Measurements from ENCODE around the gene CEP95. TPM values are rescaled to one million over a fixed set of nuclear protein-coding genes. Genes with fewer than 3 reads are reported as not detected.

Gene CEP95
- total RNA-seq, 1 donor from 2014 or later = 6.9 TPM

GRCh38 chr17:64499805-64500486 lies 6.8 kb upstream of the CEP95 start:
- Histone ChIP-seq H3K4me3 (no peak overlapping the region), H3K27me3 (no peaks in the 10 kb centered on the region), H3K27ac (no peak overlapping the region), H3K4me1 (peaks cover 22 to 56% of the 10 kb centered on the region in 2 donors), H3K36me3 (peaks cover 50 to 75% of the 10 kb centered on the region in 2 donors), H3K9me3 (no peaks in the 10 kb centered on the region)
- TF ChIP-seq, protein P1, sequence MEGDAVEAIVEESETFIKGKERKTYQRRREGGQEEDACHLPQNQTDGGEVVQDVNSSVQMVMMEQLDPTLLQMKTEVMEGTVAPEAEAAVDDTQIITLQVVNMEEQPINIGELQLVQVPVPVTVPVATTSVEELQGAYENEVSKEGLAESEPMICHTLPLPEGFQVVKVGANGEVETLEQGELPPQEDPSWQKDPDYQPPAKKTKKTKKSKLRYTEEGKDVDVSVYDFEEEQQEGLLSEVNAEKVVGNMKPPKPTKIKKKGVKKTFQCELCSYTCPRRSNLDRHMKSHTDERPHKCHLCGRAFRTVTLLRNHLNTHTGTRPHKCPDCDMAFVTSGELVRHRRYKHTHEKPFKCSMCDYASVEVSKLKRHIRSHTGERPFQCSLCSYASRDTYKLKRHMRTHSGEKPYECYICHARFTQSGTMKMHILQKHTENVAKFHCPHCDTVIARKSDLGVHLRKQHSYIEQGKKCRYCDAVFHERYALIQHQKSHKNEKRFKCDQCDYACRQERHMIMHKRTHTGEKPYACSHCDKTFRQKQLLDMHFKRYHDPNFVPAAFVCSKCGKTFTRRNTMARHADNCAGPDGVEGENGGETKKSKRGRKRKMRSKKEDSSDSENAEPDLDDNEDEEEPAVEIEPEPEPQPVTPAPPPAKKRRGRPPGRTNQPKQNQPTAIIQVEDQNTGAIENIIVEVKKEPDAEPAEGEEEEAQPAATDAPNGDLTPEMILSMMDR (IDR thresholded peaks at IDR 0.05) = no peak
- DNase-seq (ENCODE audit: low spot score in 2 of 2) = no peak
- intact Hi-C loops (cut with DNase I) = loop anchor here (10.0 kb wide), 3 partner anchors 175 to 475 kb away; no protein-coding TSS in a partner anchor

GRCh38 chr17:64500487-64500859 lies 6.3 kb upstream of the CEP95 start:
- Histone ChIP-seq H3K27me3 (no peaks in the 10 kb centered on the region), H3K4me1 (peaks cover 19 to 51% of the 10 kb centered on the region in 2 donors), H3K4me3 (no peak overlapping the region), H3K36me3 (peaks cover 50 to 76% of the 10 kb centered on the region in 2 donors), H3K27ac (no peak overlapping the region), H3K9me3 (no peaks in the 10 kb centered on the region)
- DNase-seq (ENCODE audit: low spot score in 2 of 2) = no peak
- TF ChIP-seq, protein P1 (IDR thresholded peaks at IDR 0.05) = no peak
- intact Hi-C loops (cut with DNase I) = loop anchor here (10.0 kb wide), 2 partner anchors 356 to 474 kb away; no protein-coding TSS in a partner anchor

DNA sequence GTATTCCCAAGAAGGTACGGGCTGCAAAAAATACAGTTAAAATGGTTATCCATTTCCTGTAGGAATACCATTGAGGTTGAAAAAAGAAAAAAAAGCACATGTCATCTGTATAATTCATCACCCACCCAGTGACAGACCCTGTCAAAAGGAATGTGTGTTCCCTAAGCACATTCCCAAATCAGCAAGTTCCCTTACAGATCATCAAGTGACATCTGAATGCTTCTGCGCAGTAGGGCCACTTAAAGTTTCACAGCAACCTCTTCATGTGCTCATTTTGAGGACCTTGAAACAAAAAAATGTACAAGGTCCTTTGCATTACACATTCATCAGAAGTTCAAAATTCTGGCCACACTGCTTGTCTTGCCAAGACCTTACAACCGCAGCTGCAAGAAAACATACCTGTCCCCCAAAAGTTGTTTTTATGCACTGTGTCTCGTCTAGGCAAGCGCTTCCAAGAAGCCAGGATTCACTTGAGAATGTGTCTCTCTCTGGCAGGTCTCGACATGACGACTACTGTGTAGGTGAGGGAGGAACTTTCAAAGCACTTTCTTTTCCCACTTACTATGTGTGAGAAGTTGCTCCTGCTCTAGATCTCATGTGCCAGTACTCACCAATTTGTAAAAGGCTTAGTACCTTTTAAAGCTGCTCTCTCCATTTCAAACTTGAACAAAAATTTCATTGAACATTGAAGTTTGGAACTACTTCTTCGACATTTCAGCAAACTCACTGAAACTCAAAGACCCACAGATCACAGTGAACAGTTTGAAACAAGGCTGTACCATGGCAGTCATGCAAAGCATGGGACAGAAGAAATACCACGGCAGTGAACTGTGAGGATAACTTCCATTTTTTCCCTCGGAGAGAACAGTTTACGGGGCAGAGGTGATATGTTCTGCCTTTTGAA lies 5.7 kb upstream of the CEP95 start:
- Histone ChIP-seq H3K27me3 (no peaks in the 10 kb centered on the region), H3K9me3 (no peaks in the 10 kb centered on the region), H3K27ac (no peak overlapping the region), H3K36me3 (peaks cover 54 to 76% of the 10 kb centered on the region in 2 donors), H3K4me1 (peaks cover 13 to 45% of the 10 kb centered on the region in 2 donors), H3K4me3 (no peak overlapping the region)
- TF ChIP-seq, protein P1 (IDR thresholded peaks at IDR 0.05) = no peak
- no peak for DNase-seq (ENCODE audit: low spot score in 2 of 2)
- intact Hi-C loops (cut with DNase I) = loop anchor here (10.0 kb wide), 2 partner anchors 356 to 474 kb away; no protein-coding TSS in a partner anchor

DNA sequence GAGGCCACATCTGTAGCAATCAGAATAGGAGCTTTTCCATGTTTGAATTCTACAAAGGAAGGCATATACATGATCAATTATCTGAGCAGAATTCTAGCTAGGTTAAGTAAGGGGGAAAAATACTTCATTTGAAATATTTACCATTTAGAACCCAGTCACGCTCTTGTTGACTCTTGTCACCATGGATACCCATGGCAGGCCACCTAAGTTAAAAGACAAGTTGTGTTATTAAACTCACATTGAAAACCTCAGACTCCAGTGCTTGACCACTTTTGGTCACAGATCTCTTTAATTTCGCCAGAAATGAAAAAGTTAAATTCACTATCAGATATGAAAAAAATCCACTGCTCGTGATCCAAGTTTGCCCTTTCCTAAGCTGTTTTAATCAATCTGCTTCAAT lies 4.8 kb upstream of the CEP95 start:
- H3K36me3 ChIP-seq = peaks cover 54 to 76% of the 10 kb centered on the region in 2 donors
- H3K27ac ChIP-seq = no peak overlapping the region
- H3K27me3 ChIP-seq = no peaks in the 10 kb centered on the region
- peak overlapping the region in 1 of 2 donors; percentile 91 for H3K4me3 ChIP-seq
- H3K4me1 ChIP-seq = peaks cover 13 to 43% of the 10 kb centered on the region in 2 donors
- no peaks in the 10 kb centered on the region for H3K9me3 ChIP-seq
- TF ChIP-seq, protein P1 (IDR thresholded peaks at IDR 0.05) = no peak
- intact Hi-C loops (cut with DNase I) = loop anchor here (10.0 kb wide), 2 partner anchors 357 to 473 kb away; no protein-coding TSS in a partner anchor
- no peak for DNase-seq (ENCODE audit: low spot score in 2 of 2)

DNA sequence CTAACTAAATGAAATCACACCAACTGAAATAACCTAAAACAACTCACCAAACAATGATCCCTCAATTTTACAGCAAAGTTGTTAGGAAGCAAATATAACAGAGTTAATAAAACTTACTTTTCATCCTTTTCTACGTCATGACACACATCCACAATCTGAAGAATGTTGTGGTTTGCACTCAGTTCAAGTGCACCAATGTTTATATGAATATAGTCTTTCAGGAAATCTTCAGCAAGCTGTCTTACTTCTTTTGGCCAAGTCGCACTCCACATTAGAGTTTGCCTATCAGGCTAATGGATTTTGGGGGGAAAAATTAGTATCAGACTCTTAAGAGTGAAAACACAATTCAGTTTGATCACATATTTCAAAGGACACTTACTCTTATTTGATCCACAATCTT lies 4.0 kb upstream of the CEP95 start:
- intact Hi-C loops (cut with DNase I) = loop anchor here (10.0 kb wide), 2 partner anchors 358 to 472 kb away; no protein-coding TSS in a partner anchor
- H3K27ac ChIP-seq = peak overlapping the region in 1 of 2 donors; percentile 99
- TF ChIP-seq, protein P1 (IDR thresholded peaks at IDR 0.05) = no peak
- no peaks in the 10 kb centered on the region for H3K27me3 ChIP-seq
- no peaks in the 10 kb centered on the region for H3K9me3 ChIP-seq
- no peak for DNase-seq (ENCODE audit: low spot score in 2 of 2)
- H3K4me3 ChIP-seq = peak overlapping the region; percentile 14 to 91
- peaks cover 13 to 36% of the 10 kb centered on the region in 2 donors for H3K4me1 ChIP-seq
- peaks cover 54 to 72% of the 10 kb centered on the region in 2 donors for H3K36me3 ChIP-seq
